ENCODE measurements around the gene TF.

Gene TF

DNA sequence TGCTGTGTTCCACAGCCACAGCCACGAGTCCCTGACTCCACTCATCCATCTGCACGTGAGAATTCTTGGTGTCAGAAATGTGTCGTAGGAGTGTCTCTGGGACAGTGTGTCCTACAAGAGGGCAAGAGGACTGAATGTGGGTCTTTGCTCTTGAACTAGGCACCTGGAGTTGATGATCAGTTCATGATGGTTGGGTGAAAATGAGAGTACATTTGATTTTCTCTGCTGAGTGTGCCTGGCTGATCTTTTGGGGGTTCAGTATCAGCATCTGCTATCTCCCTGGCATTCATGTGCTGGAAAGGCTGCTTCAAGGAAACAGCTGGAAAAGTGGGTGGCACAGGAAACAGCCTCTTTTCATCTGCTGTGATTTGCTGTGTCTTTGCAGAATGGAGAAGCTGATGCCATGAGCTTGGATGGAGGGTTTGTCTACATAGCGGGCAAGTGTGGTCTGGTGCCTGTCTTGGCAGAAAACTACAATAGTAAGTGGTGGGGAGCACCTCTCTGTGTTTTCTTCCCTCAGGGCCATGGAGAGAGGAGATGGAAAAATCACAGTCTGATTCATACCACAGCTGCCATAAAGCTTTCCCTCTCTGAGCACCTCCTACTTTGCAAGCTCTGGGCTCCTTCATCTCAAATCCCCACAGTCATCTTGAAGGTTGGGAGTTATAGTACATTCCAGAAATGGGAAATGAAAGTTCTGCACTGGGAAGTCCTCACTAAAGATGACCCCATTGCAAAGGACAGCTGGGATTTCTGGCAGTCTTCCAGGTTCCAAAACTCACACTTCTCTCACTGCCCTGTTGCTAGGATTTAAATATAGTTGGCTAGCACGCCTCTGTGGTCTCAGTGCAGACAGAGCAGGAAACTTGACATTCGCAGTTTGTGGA, 17.8 kb downstream of the TF start:
- Histone ChIP-seq H3K9me3 (ENCODE audit: insufficient read depth, low read length) (no peaks in the 10 kb centered on the region), H3K36me3 (ENCODE audit: low read length) (no peaks in the 10 kb centered on the region), H3K79me2 (ENCODE audit: insufficient read depth, low read length) (no peaks in the 10 kb centered on the region), H3K27me3 (ENCODE audit: low read length) (no peaks in the 10 kb centered on the region), H3K4me2 (ENCODE audit: low read depth, low read length, poor library complexity, severe bottlenecking) (no peak overlapping the region), H3K27ac (ENCODE audit: low read depth, low read length) (no peak overlapping the region), H2AFZ (ENCODE audit: low read depth, low read length, severe bottlenecking) (no peak overlapping the region), H3F3A (ENCODE audit: insufficient read depth) (no peaks in the 10 kb centered on the region), H3K9ac (ENCODE audit: low read length) (no peak overlapping the region), H3K4me3 (ENCODE audit: insufficient read depth, low read length, poor library complexity, severe bottlenecking) (no peak overlapping the region), H3K9me2 (replicated peaks; ENCODE audit: insufficient read depth, low read length) (no peaks in the 10 kb centered on the region), H4K20me1 (ENCODE audit: low read depth, low read length) (no peaks in the 10 kb centered on the region)
- TF ChIP-seq EZH2phosphoT487 (conservative IDR thresholded peaks at IDR 0.05; ENCODE audit: low read length) = no peak
- TF ChIP-seq CTCF (IDR thresholded peaks at IDR 0.05; ENCODE audit: insufficient read depth, low read length, poor library complexity, severe bottlenecking) = no peak

DNA sequence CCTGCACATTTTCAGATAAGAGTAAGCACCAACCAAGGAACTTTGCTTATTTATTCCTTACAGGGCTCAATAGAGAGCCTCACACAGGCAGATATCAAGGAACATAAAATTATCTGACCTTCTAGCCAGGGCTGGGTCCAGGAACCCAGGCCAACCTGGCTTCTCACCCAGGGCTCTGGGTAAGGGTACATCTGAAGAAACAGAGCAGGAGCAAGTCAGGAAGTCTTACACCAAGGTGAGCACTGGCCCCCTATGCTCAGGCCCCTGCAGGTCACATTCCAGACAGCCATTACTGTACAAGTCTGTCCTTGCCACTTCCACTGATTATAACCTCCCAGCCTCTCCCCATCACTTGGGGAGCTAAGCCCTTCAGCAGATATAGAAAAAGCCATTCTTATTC, 19.1 kb downstream of the TF start:
- no peak overlapping the region for H3K4me2 ChIP-seq (ENCODE audit: low read depth, low read length, poor library complexity, severe bottlenecking)
- no peaks in the 10 kb centered on the region for H3K27me3 ChIP-seq (ENCODE audit: low read length)
- no peak overlapping the region for H3K27ac ChIP-seq (ENCODE audit: low read depth, low read length)
- no peak overlapping the region for H2AFZ ChIP-seq (ENCODE audit: low read depth, low read length, severe bottlenecking)
- H3K79me2 ChIP-seq (ENCODE audit: insufficient read depth, low read length) = no peaks in the 10 kb centered on the region
- H3F3A ChIP-seq (ENCODE audit: insufficient read depth) = no peaks in the 10 kb centered on the region
- no peak overlapping the region for H3K9ac ChIP-seq (ENCODE audit: low read length)
- no peaks in the 10 kb centered on the region for H3K9me2 ChIP-seq (replicated peaks; ENCODE audit: insufficient read depth, low read length)
- H3K4me3 ChIP-seq (ENCODE audit: insufficient read depth, low read length, poor library complexity, severe bottlenecking) = no peak overlapping the region
- no peaks in the 10 kb centered on the region for H3K36me3 ChIP-seq (ENCODE audit: low read length)
- H4K20me1 ChIP-seq (ENCODE audit: low read depth, low read length) = no peaks in the 10 kb centered on the region
- H3K9me3 ChIP-seq (ENCODE audit: insufficient read depth, low read length) = no peaks in the 10 kb centered on the region
- TF ChIP-seq CTCF (IDR thresholded peaks at IDR 0.05; ENCODE audit: insufficient read depth, low read length, poor library complexity, severe bottlenecking) (no peak), EZH2phosphoT487 (conservative IDR thresholded peaks at IDR 0.05; ENCODE audit: low read length) (no peak)

GRCh38 chr3:133767607-133768006, 21.4 kb downstream of the TF start:
- Histone ChIP-seq H3F3A (ENCODE audit: insufficient read depth) (no peaks in the 10 kb centered on the region), H4K20me1 (ENCODE audit: low read depth, low read length) (no peaks in the 10 kb centered on the region), H3K9me2 (replicated peaks; ENCODE audit: insufficient read depth, low read length) (no peaks in the 10 kb centered on the region), H3K27me3 (ENCODE audit: low read length) (no peaks in the 10 kb centered on the region), H3K79me2 (ENCODE audit: insufficient read depth, low read length) (no peaks in the 10 kb centered on the region), H3K9ac (ENCODE audit: low read length) (no peak overlapping the region), H2AFZ (ENCODE audit: low read depth, low read length, severe bottlenecking) (no peak overlapping the region), H3K9me3 (ENCODE audit: insufficient read depth, low read length) (no peaks in the 10 kb centered on the region), H3K36me3 (ENCODE audit: low read length) (no peaks in the 10 kb centered on the region), H3K27ac (ENCODE audit: low read depth, low read length) (no peak overlapping the region), H3K4me3 (ENCODE audit: insufficient read depth, low read length, poor library complexity, severe bottlenecking) (no peak overlapping the region), H3K4me2 (ENCODE audit: low read depth, low read length, poor library complexity, severe bottlenecking) (no peak overlapping the region)
- no peak for TF ChIP-seq EZH2phosphoT487 (conservative IDR thresholded peaks at IDR 0.05; ENCODE audit: low read length)
- TF ChIP-seq CTCF (IDR thresholded peaks at IDR 0.05; ENCODE audit: insufficient read depth, low read length, poor library complexity, severe bottlenecking) = no peak
